B cell (primary cell): Measurements from ENCODE around the gene PNKD.

Source experiments
- CTCF ChIP-seq: fragments of 200-600 bp; IDR thresholded peaks from one replicate; pipeline ENCODE4 v1.8.0; 2022; ENCODE audit warnings: antibody characterized with exemption, mild to moderate bottlenecking
- EZH2 ChIP-seq: IDR thresholded peaks from 2 replicates; pipeline ENCODE4 v1.6.1; 2012; ENCODE audit warnings: borderline replicate concordance, low read depth, mild to moderate bottlenecking, moderate library complexity, low read length; ENCODE audit not compliant: insufficient read depth, poor library complexity, severe bottlenecking

- TF ChIP-seq CTCF (no peak), EZH2 (no peak)
These were observed 49.3 kb upstream of the PNKD start for GRCh38 chr2:218221000-218221399.
